Stimulated activated CD8-positive, alpha-beta memory T cell treated with anti-CD3 and anti-CD28 coated beads, Interleukin-4, amount 100 ng/mL, for 4 hours (primary cell): ENCODE measurements around the gene CPD.
"Not testable (repeated sequence)": the region's sequence is repeated elsewhere in the genome, so short reads cannot be mapped to it uniquely, and the experiment has no call there.

ENCODE experiments used
- DNase-seq, 2 donors: peaks; one replicate each; pipeline ENCODE4 v3.0.0-alpha.2; 2020; ENCODE audit warnings: low read depth in 2 of 2, low spot score in 1 of 2

Gene CPD

GRCh38 chr17:30378825-30379302 is at the start of gene CPD:
Gene CPD (plus strand): TSS chr17:30378927. CDS start chr17:30378981, 54 bp downstream.
- DNase-seq = peak; percentile 91 to 96

GRCh38 chr17:30332057-30332542 is 46.6 kb upstream of the CPD start:
- DNase-seq = no peak

DNA sequence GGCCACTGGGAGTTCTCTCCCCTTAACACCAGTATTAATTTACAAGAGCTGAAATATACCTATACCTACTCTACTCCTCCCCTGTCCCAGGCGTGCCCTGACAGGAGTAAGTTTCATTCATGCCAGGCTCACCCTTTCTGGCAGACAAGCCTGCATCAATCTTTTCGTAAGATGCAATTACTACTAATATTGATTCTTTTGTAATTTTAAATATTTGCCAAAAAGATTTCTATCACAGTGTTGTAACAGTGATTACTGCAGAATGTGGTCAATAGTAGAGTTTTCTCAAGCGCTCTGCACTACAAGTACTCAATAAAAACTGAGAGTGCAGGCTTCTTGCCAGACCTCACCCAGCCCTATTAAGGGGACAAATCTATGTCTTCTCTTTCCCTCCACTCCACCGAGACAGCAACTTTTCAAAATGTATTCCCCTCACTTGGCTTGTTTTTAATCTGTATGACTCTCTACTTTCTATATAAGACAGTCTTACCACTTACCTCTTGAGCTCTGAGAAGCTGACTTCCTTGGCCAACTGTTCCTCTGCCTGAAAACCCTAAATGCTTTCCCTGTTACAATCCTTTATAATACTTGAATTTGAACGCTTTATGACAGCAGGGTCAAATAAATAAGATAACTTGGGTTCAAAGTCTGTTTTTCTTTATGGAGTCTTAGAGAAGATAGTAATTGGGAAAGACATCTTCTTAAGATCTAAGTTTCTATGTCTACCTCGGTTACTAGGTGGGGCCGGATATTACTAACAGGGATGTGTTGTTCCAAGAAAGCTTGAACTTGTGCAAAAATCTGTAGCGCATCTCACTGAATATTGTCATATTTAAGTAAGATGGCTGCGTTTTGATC is 45.0 kb upstream of the CPD start, which contains the start of gene TMIGD1:
Gene TMIGD1, minus strand, starts transcription at position 555 of the 858 bp plus-strand sequence. CDS start 1,924 bp downstream, outside the sequence.
- DNase-seq = no peak

DNA sequence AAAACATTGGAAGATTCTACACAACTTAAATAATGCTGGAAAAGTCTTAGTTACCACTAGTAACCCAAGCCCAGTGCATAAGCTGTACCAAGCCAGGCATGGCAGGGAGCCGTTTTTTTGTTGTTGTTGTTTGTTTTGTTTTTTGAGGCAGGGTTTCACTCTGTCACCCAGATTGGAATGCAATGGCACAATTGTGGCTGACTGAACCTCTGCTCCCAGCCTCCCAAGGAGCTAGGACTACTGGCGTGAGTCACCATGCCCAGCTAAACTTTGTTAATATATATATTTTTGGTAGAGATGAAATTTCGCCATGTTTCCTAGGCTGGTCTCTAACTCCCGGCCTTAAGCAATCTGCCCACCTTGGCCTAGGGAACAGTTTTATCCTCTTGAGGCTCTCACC is 44.3 kb upstream of the CPD start:
- no peak for DNase-seq

DNA sequence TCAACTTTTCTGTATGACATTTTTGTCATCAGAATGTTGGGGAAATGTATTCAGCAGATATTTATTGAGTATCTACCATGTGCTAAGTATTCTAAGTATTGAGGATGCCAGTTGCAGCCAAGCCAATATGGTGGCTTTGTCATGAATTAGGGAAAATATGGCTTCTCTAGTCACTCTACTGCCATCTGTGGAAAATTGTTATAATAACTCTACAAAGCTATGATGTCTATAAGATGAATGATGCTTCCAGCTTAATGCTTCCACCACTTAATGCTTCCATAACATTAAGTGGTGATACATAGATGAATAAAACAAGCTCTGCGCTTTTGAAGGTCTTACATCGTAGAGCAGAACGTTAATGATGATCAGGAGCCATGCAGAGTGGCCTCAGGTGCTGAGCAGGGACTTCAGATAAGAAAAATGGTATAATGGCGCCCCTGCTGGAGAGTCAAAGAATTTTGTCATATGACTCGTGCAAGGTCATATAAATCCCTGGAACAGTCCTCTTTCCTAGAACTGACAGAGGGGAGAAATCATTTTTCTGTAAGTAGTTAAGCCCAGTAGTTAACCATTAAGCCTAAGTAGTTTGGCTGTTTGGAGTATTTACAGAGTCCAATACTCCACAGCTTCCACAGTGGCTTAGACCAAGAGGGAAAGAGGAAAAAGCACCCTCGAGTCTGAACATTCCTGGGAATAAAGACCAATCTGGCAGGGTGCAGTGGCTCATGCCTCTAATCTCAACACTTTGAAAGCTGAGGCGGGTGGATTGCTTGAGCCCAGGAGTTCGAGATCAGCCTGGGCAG is 42.2 kb upstream of the CPD start:
- no peak for DNase-seq

DNA sequence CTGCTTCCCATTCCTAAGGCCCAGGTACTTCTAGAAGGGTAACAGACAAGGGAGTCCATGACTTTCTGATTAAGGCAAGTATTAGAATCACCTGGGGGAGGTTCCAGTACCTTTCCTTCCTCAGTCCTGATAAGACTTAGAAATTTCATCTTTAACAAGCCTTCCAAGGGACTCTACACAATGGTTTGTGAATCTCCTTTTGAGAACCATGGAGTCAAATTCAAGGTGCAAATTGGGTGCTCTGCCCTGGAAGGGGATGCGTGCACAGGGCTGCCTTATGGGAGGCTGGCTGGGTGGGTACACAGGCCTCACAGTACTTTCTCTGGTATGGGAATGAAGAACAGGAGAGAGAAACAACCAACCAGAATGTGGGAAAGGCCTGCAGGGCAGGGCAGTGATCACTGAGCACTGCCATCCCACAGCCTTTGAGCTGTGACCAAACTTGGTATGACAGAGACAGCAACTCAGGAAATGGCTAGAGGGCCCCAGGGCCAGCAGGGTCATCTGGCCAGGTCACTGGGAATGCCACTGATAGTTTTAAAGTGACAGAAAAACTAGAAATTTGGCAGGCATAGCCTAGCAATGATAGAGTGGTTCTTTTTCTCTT is 41.2 kb upstream of the CPD start:
- DNase-seq = no peak

- DNase-seq = no peak
These were observed 39.6 kb upstream of the CPD start for GRCh38 chr17:30339086-30339485.

- DNase-seq = no peak
These were observed 37.8 kb upstream of the CPD start for GRCh38 chr17:30340801-30341356.

- no peak for DNase-seq
These were observed 37.0 kb upstream of the CPD start for GRCh38 chr17:30341703-30342249.

DNA sequence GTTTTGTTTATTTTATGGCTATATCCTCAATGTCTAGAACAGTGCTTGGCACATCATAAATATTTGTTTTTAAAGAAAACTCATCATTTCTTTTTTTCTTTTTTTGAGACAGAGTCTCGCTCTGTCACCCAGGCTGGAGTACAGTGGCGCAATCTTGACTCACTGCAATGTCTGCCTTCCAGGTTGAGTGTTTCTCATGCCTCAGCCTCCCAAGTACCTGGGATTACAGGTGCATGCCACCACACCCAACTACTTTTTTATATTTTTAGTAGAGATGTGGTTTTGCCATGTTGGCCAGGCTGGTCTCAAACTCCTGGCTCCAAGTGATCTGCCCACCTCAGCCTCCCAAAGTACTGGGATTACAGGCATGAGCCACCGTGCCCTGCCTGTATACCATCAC is 35.5 kb upstream of the CPD start:
- DNase-seq = not testable (repeated sequence)

- no peak for DNase-seq
These were observed 34.9 kb upstream of the CPD start for GRCh38 chr17:30343796-30344195.

DNA sequence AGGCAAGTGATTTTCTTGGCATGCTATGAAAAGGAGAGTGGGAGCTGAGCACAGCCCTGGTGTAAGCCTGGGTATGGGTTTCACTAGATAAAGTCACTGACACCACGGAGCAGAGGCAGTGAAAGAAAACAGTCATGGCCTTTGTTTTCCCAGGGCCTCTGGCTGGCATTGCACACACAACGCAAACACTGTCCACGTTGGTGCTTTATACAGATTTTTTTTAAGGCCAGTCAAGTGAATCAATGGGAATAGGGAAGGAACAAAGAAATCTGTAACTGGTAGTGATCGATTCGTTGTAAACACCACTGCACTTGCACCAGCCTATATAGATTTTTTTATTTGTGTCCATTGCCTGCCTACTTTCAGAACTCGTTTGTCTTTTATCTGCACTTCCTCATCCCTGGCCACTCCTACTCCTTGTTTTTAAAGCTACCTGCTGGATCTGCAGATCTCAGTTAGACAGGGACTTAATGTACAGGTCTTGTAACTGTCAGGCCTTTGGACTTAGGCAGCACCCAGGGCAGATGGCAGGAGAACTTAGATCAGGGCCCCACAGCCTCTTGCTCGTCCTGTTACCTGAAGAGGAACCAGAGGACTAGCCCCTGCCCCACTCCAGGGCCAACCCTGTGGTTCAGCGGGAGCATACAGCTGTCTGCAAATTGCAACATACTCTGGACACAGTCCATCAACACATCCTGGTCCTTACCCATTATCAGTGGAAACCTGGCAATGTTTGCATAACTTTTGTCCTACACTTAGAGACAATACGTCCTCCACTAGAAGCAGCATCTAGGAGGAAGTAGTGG is 34.2 kb upstream of the CPD start:
- no peak for DNase-seq

DNA sequence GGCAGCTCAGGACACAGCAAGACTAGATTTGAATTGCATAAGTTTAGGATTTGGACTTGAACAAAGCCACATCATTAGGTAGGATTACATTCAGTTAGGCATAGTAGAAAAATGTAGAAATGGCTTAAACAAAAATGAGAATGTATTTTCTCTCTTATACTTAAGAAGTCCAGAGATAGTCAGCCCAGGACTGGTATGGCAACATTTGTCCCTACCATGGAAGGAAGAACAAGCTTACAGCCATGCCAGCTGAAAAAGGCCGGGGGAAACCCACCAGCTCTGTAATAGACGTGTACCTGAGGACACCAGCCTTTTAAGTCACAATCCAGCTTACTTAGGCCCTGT is 33.7 kb upstream of the CPD start:
- DNase-seq = no peak

- DNase-seq = no peak
These were observed 33.1 kb upstream of the CPD start for GRCh38 chr17:30345527-30346075.

- no peak for DNase-seq
These were observed 32.4 kb upstream of the CPD start for GRCh38 chr17:30346221-30346795.

- DNase-seq = no peak
These were observed 31.2 kb upstream of the CPD start for GRCh38 chr17:30347488-30347887.

DNA sequence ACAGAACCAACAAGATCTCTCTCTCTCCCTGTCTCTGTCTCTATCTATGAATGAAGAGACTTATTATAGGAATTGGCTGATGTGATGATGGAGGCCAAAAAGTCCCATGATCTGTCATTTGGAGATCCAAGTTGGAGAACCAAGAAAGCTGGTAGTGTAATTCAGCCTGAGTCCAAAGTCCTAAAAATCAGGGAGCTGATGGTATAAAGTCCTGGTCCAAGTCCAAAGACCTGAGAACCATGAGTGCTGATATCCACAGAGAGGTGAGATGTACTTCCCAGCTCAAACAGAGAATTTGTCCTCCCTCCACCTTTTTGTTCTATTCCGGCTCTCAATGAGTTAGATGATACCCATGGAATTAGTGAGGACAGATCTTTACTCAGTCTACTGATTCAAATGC is 29.5 kb upstream of the CPD start:
- no peak for DNase-seq

GRCh38 chr17:30351263-30351662 is 27.5 kb upstream of the CPD start:
- DNase-seq = not testable (repeated sequence)

- DNase-seq = no peak
These were observed 27.0 kb upstream of the CPD start for GRCh38 chr17:30351735-30352134.
